22Rv1 (cell line): Measurements from ENCODE around the gene MSLN.

ENCODE experiments used
- ZFX ChIP-seq: fragments of 450-650 bp; IDR thresholded peaks from 2 replicates; pipeline ENCODE4 v1.6.1; 2017; ENCODE audit warnings: antibody characterized with exemption, borderline replicate concordance
- TF ChIP-seq, protein P1 (sequence below): fragments of 450-650 bp; IDR thresholded peaks from 2 replicates; pipeline ENCODE4 v1.5.1; 2017; ENCODE audit warnings: mild to moderate bottlenecking

DNA sequence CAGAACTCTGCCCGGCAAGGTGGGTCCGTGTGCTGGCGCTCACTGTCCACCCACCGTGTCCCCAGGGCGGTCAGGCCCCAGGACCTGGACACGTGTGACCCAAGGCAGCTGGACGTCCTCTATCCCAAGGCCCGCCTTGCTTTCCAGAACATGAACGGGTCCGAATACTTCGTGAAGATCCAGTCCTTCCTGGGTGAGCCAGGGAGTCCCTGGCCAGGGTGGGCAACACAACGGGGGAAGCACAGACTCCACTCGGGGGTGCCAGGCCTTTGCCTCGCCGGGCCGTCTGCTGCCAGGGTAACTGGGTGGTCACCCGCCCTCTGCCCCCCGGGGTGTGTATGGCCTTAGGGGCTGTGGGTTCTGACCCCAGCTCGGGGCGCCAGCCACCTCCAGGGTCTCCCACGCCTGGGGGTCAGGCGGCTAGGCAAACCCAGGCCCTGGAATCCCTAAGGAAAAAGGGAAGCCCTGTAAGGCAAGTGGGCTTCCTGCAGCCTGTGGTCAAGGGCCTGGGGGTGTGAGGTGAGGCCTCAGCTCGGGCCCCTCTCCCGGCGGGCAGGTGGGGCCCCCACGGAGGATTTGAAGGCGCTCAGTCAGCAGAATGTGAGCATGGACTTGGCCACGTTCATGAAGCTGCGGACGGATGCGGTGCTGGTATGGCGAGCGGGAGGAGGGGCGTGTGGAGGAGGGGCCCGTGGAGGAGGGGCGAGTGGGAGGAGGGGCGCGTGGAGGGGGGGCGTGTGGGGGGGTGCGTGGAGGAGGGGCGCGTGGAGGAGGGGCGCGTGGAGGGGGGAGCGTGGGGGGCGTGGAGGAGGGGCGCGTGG, 6.5 kb downstream of the MSLN start:
- TF ChIP-seq, protein P1, sequence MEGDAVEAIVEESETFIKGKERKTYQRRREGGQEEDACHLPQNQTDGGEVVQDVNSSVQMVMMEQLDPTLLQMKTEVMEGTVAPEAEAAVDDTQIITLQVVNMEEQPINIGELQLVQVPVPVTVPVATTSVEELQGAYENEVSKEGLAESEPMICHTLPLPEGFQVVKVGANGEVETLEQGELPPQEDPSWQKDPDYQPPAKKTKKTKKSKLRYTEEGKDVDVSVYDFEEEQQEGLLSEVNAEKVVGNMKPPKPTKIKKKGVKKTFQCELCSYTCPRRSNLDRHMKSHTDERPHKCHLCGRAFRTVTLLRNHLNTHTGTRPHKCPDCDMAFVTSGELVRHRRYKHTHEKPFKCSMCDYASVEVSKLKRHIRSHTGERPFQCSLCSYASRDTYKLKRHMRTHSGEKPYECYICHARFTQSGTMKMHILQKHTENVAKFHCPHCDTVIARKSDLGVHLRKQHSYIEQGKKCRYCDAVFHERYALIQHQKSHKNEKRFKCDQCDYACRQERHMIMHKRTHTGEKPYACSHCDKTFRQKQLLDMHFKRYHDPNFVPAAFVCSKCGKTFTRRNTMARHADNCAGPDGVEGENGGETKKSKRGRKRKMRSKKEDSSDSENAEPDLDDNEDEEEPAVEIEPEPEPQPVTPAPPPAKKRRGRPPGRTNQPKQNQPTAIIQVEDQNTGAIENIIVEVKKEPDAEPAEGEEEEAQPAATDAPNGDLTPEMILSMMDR = no peak
- no peak for TF ChIP-seq ZFX
